ENCODE results near the gene LPP.

The LPP gene

GRCh38 chr3:188220097-188220788 lies 66.3 kb downstream of the LPP start:
- H3K4me3 ChIP-seq (ENCODE audit: extremely low read depth, insufficient read depth, low read length, poor library complexity, severe bottlenecking), result no peak overlapping the region
- no peaks in the 10 kb centered on the region for H3K9me3 ChIP-seq (ENCODE audit: control insufficient read depth, low read length)
- peaks cover 22% of the 10 kb centered on the region for H3K4me1 ChIP-seq (ENCODE audit: control insufficient read depth, insufficient read depth, low read length, poor library complexity, severe bottlenecking)
- H3K36me3 ChIP-seq (ENCODE audit: control insufficient read depth, insufficient read depth, low read length), result peaks cover 62% of the 10 kb centered on the region
- 95% methylated on average over 6 of the region's 6 CpGs; no CpG with 5 or more reads in 1 of the 2 experiments for WGBS, 2 experiments (ENCODE audit: insufficient coverage in 2 of 2)
- H3K27ac ChIP-seq (ENCODE audit: low read depth, low read length, severe bottlenecking), result no peak overlapping the region

DNA sequence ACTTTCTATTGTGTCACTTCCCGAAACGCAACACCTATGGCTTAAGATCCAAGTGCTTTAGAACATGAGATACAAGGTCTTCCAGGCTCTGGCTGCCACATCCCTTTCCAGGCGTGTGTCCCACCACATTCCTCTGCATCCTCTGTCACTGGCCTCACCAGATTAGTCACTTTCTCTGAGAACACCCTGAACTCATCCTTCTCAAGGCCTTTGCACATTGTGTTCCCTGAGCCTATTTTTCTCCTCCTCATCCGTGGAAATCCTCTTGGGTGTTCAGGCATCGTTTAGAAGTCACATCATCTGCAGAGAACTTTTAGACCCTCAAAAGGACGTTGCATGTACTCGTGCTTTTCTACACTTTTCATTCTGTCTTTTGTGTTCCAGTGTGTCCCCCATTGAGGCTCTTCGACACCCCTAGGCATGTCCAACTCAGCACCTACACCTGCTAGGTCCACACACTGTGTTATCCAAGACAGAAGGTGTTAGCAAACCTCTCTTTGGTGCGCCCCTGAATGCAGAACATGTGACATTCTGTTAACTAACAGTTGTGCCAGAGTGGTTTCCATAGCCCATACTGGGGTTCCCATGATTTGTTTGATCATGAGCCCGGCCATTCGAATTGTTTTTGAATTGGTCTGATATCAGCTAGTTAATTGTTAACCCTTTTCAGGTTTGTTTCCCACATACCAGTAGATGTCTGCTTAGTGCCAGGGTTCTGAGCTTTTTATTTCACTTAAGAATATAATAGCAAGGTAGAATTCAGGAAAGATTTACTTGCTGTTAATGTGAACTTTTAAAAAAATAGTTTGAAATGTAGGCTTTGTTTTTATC lies 67.2 kb downstream of the LPP start:
- H3K36me3 ChIP-seq (ENCODE audit: control insufficient read depth, insufficient read depth, low read length), result peaks cover 60% of the 10 kb centered on the region
- WGBS, 2 experiments (ENCODE audit: insufficient coverage in 2 of 2), result 93% methylated on average over 9 of the region's 11 CpGs
- no peaks in the 10 kb centered on the region for H3K9me3 ChIP-seq (ENCODE audit: control insufficient read depth, low read length)
- H3K4me1 ChIP-seq (ENCODE audit: control insufficient read depth, insufficient read depth, low read length, poor library complexity, severe bottlenecking), result peaks cover 18% of the 10 kb centered on the region
- no peak overlapping the region for H3K4me3 ChIP-seq (ENCODE audit: extremely low read depth, insufficient read depth, low read length, poor library complexity, severe bottlenecking)
- H3K27ac ChIP-seq (ENCODE audit: low read depth, low read length, severe bottlenecking), result no peak overlapping the region

- H3K27ac ChIP-seq (ENCODE audit: low read depth, low read length, severe bottlenecking), result no peak overlapping the region
- WGBS, 2 experiments (ENCODE audit: insufficient coverage in 2 of 2), result 100% methylated on average over 2 of the region's 3 CpGs; no CpG with 5 or more reads in 1 of the 2 experiments
- no peaks in the 10 kb centered on the region for H3K9me3 ChIP-seq (ENCODE audit: control insufficient read depth, low read length)
- no peak overlapping the region for H3K4me3 ChIP-seq (ENCODE audit: extremely low read depth, insufficient read depth, low read length, poor library complexity, severe bottlenecking)
- H3K4me1 ChIP-seq (ENCODE audit: control insufficient read depth, insufficient read depth, low read length, poor library complexity, severe bottlenecking), result no peaks in the 10 kb centered on the region
- H3K36me3 ChIP-seq (ENCODE audit: control insufficient read depth, insufficient read depth, low read length), result peaks cover 50% of the 10 kb centered on the region
Measured at GRCh38 chr3:188223936-188224335, 70.0 kb downstream of the LPP start.

GRCh38 chr3:188227442-188227841 lies 73.5 kb downstream of the LPP start:
- WGBS, 2 experiments (ENCODE audit: insufficient coverage in 2 of 2), result 100% methylated on average over 2 of the region's 3 CpGs
- peaks cover 39% of the 10 kb centered on the region for H3K36me3 ChIP-seq (ENCODE audit: control insufficient read depth, insufficient read depth, low read length)
- H3K9me3 ChIP-seq (ENCODE audit: control insufficient read depth, low read length), result no peaks in the 10 kb centered on the region
- H3K27ac ChIP-seq (ENCODE audit: low read depth, low read length, severe bottlenecking), result no peak overlapping the region
- H3K4me3 ChIP-seq (ENCODE audit: extremely low read depth, insufficient read depth, low read length, poor library complexity, severe bottlenecking), result no peak overlapping the region
- H3K4me1 ChIP-seq (ENCODE audit: control insufficient read depth, insufficient read depth, low read length, poor library complexity, severe bottlenecking), result no peaks in the 10 kb centered on the region

- 82 to 99% methylated on average over 6 to 7 of the region's 7 CpGs for WGBS, 2 experiments (ENCODE audit: insufficient coverage in 2 of 2)
- H3K4me1 ChIP-seq (ENCODE audit: control insufficient read depth, insufficient read depth, low read length, poor library complexity, severe bottlenecking), result no peaks in the 10 kb centered on the region
- peaks cover 43% of the 10 kb centered on the region for H3K36me3 ChIP-seq (ENCODE audit: control insufficient read depth, insufficient read depth, low read length)
- no peaks in the 10 kb centered on the region for H3K9me3 ChIP-seq (ENCODE audit: control insufficient read depth, low read length)
- H3K27ac ChIP-seq (ENCODE audit: low read depth, low read length, severe bottlenecking), result no peak overlapping the region
- no peak overlapping the region for H3K4me3 ChIP-seq (ENCODE audit: extremely low read depth, insufficient read depth, low read length, poor library complexity, severe bottlenecking)
Measured at GRCh38 chr3:188229177-188229576, 75.2 kb downstream of the LPP start.

GRCh38 chr3:188229726-188230125 lies 75.8 kb downstream of the LPP start:
- 100% methylated on average over 1 of the region's 2 CpGs for WGBS, 2 experiments (ENCODE audit: insufficient coverage in 2 of 2)
- no peaks in the 10 kb centered on the region for H3K9me3 ChIP-seq (ENCODE audit: control insufficient read depth, low read length)
- no peak overlapping the region for H3K4me3 ChIP-seq (ENCODE audit: extremely low read depth, insufficient read depth, low read length, poor library complexity, severe bottlenecking)
- H3K4me1 ChIP-seq (ENCODE audit: control insufficient read depth, insufficient read depth, low read length, poor library complexity, severe bottlenecking), result no peaks in the 10 kb centered on the region
- no peak overlapping the region for H3K27ac ChIP-seq (ENCODE audit: low read depth, low read length, severe bottlenecking)
- H3K36me3 ChIP-seq (ENCODE audit: control insufficient read depth, insufficient read depth, low read length), result peaks cover 44% of the 10 kb centered on the region

GRCh38 chr3:188230962-188231361 lies 77.0 kb downstream of the LPP start:
- no peaks in the 10 kb centered on the region for H3K4me1 ChIP-seq (ENCODE audit: control insufficient read depth, insufficient read depth, low read length, poor library complexity, severe bottlenecking)
- WGBS, 2 experiments (ENCODE audit: insufficient coverage in 2 of 2), result 91 to 98% methylated on average over 4 to 5 of the region's 5 CpGs

GRCh38 chr3:188231456-188231855 lies 77.5 kb downstream of the LPP start:
- WGBS, 2 experiments (ENCODE audit: insufficient coverage in 2 of 2), result 96 to 98% methylated on average over 6 of the region's 8 CpGs
- Histone ChIP-seq H3K27ac (ENCODE audit: low read depth, low read length, severe bottlenecking) (no peak overlapping the region), H3K4me1 (ENCODE audit: control insufficient read depth, insufficient read depth, low read length, poor library complexity, severe bottlenecking) (no peaks in the 10 kb centered on the region), H3K36me3 (ENCODE audit: control insufficient read depth, insufficient read depth, low read length) (peaks cover 36% of the 10 kb centered on the region), H3K9me3 (ENCODE audit: control insufficient read depth, low read length) (no peaks in the 10 kb centered on the region), H3K4me3 (ENCODE audit: extremely low read depth, insufficient read depth, low read length, poor library complexity, severe bottlenecking) (no peak overlapping the region)

More at GRCh38 chr3:188230962-188231361, 77.0 kb downstream of the LPP start:
- H3K36me3 ChIP-seq (ENCODE audit: control insufficient read depth, insufficient read depth, low read length), result peaks cover 40% of the 10 kb centered on the region
- no peak overlapping the region for H3K27ac ChIP-seq (ENCODE audit: low read depth, low read length, severe bottlenecking)
- H3K4me3 ChIP-seq (ENCODE audit: extremely low read depth, insufficient read depth, low read length, poor library complexity, severe bottlenecking), result no peak overlapping the region
- no peaks in the 10 kb centered on the region for H3K9me3 ChIP-seq (ENCODE audit: control insufficient read depth, low read length)

DNA sequence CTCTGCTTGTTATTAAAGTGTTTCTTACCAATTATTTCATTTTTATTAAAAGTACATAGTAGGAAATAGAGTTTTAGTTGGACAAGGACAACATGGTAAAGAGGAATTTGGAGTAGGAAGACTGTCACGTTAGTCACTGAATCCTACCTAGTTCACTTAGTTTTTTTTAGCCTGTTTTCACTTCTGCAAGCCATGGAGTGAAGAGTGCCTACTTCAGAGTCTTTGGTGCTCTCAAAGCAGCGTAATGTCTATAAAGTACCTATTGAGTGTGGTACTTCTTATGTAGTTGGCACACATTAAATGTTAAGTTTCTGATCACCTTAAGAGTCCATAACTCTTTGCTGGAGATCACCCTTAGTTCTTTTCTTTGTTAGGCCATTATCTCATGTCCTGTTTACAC lies 78.7 kb downstream of the LPP start:
- 80 to 100% methylated on average over 1 to 2 of the region's 2 CpGs for WGBS, 2 experiments (ENCODE audit: insufficient coverage in 2 of 2)
- H3K4me1 ChIP-seq (ENCODE audit: control insufficient read depth, insufficient read depth, low read length, poor library complexity, severe bottlenecking), result no peaks in the 10 kb centered on the region
- no peaks in the 10 kb centered on the region for H3K9me3 ChIP-seq (ENCODE audit: control insufficient read depth, low read length)
- H3K4me3 ChIP-seq (ENCODE audit: extremely low read depth, insufficient read depth, low read length, poor library complexity, severe bottlenecking), result no peak overlapping the region
- H3K27ac ChIP-seq (ENCODE audit: low read depth, low read length, severe bottlenecking), result no peak overlapping the region
- H3K36me3 ChIP-seq (ENCODE audit: control insufficient read depth, insufficient read depth, low read length), result peaks cover 33% of the 10 kb centered on the region

GRCh38 chr3:188233320-188233719 lies 79.4 kb downstream of the LPP start:
- no CpG with 5 or more reads among the region's 1 CpG for WGBS, 2 experiments (ENCODE audit: insufficient coverage in 2 of 2)
- Histone ChIP-seq H3K9me3 (ENCODE audit: control insufficient read depth, low read length) (no peaks in the 10 kb centered on the region), H3K27ac (ENCODE audit: low read depth, low read length, severe bottlenecking) (no peak overlapping the region), H3K4me3 (ENCODE audit: extremely low read depth, insufficient read depth, low read length, poor library complexity, severe bottlenecking) (no peak overlapping the region), H3K36me3 (ENCODE audit: control insufficient read depth, insufficient read depth, low read length) (peaks cover 27% of the 10 kb centered on the region), H3K4me1 (ENCODE audit: control insufficient read depth, insufficient read depth, low read length, poor library complexity, severe bottlenecking) (no peaks in the 10 kb centered on the region)

DNA sequence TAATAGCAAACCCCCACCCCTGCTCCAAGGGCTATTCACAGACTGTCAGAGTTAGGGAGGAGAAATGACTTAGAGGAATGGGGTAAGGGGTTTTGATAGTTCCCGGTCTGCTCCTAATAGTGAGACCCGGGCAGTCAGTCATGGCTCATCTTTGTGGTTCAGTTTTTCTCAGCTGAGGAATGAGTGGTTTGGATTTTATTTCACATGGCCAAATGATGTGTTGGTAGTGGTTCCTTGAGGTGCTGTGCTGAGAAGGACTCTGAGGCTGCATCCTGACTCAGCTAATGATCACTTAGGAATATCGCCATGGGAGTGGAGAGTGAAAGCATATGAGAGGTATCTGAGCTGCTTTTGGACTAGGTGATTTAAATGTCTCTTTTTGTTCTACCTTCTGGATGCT lies 80.2 kb downstream of the LPP start:
- Histone ChIP-seq H3K9me3 (ENCODE audit: control insufficient read depth, low read length) (no peaks in the 10 kb centered on the region), H3K36me3 (ENCODE audit: control insufficient read depth, insufficient read depth, low read length) (peaks cover 29% of the 10 kb centered on the region), H3K4me3 (ENCODE audit: extremely low read depth, insufficient read depth, low read length, poor library complexity, severe bottlenecking) (no peak overlapping the region), H3K4me1 (ENCODE audit: control insufficient read depth, insufficient read depth, low read length, poor library complexity, severe bottlenecking) (no peaks in the 10 kb centered on the region), H3K27ac (ENCODE audit: low read depth, low read length, severe bottlenecking) (no peak overlapping the region)
- 80 to 94% methylated on average over 1 to 3 of the region's 3 CpGs for WGBS, 2 experiments (ENCODE audit: insufficient coverage in 2 of 2)

Measured in mesodermal cell (in vitro differentiated cells).